ENCODE data around the gene U2SURP.
"Not testable (repeated sequence)": the region's sequence is repeated elsewhere in the genome, so short reads cannot be mapped to it uniquely, and the experiment has no call there.

U2SURP gene

GRCh38 chr3:143014921-143015320 is 13.6 kb downstream of the U2SURP start:
- no peak for DNase-seq

DNA sequence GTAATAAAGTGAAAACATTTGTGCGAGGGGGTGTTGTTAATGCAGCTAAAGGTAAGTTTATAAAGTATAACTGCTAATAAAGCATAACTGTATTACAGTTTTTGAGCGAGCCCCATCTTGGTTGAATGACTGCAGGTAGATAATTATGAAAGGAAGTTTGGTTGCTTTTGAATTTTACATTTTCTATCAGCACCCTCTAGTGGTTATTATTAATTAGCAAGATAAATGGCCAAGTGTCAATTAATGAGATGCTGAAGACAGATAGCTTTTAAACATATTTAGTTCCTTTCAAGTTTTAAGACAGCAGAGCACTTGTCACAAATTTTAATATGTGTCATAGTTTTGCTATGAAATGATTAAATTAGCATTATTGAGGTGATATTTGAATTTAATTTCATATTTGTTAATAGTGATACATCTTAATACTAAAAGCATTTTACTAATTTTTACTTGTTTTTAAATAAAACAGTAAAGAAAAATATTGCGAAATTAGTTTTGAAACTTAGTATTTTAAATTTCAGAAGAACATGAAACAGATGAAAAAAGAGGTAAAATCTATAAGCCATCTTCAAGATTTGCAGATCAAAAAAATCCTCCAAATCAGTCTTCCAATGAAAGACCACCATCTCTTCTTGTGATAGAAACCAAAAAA is 15.1 kb downstream of the U2SURP start:
- DNase-seq: no peak

DNA sequence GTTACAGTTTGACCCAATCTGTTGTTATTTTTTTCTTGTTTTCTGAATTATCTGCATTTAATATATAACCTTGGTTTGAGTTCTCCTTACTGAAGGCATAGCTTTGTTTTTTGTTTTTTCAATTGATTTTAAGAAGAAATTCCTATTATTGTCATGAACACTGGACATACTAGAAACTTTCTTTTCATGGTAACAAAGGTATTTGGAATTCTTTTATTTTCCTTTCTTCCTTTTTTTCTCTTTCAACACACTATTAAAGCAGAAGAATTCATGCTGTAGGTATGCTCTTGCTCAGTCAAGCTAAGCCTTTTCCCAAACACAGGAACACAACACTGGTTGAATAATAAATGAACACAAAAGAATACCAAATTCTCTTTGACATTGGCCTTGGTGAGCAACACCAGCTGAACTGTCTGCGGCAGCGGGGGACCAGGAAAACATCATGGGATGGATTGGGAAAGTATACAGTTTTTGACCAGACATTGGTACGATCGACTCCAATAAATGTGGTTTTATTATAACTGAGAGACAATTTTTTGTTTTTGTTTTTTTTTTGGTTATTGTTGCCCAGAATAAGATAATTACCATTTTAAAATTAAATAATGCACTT is 23.1 kb downstream of the U2SURP start:
- DNase-seq: no peak

DNA sequence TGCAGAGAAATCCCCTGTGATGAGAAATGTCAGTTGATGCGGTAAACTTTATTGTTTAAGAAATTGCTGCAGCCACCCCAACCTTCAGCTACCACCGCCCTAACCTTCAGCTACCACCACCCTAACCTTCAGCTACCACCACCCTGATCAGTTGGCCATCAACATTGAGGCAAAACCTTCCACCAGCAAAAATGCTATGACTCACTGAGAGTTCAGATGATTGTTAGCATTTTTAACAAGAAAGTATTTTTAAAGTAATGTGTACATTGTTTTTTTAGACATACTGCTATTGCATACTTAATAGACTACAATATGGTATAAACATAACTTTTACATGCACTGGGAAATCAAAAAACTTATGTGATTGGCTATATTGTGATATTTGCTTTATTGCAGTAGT is 30.0 kb downstream of the U2SURP start:
- DNase-seq: no peak

DNA sequence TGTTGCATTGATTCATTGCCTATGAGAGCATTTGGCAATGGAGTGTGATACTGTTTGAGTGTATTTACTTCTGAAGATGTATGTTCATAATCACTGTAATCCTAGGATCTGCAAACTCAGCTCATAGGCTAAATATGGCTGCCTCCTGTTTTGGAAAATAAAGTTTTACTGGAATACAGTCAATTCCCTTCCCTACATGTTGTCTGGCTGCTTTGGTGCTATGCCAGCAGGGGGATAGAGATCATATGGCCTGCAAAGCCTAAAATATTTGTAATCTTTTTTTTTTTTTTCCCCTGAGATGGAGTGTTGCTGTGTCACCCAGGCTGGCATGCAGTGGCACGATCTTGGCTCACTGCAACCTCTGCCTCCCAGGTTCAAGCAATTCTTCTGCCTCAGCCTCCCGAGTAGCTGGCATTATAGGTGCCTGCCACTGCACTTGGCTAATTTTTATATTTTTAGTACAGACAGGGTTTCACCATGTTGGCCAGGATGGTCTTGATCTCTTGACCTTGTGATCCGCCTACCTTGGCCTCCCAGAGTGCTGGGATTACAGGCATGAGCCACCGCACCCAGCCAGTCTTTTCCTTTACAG is 30.5 kb downstream of the U2SURP start:
- DNase-seq: not testable (repeated sequence)

DNA sequence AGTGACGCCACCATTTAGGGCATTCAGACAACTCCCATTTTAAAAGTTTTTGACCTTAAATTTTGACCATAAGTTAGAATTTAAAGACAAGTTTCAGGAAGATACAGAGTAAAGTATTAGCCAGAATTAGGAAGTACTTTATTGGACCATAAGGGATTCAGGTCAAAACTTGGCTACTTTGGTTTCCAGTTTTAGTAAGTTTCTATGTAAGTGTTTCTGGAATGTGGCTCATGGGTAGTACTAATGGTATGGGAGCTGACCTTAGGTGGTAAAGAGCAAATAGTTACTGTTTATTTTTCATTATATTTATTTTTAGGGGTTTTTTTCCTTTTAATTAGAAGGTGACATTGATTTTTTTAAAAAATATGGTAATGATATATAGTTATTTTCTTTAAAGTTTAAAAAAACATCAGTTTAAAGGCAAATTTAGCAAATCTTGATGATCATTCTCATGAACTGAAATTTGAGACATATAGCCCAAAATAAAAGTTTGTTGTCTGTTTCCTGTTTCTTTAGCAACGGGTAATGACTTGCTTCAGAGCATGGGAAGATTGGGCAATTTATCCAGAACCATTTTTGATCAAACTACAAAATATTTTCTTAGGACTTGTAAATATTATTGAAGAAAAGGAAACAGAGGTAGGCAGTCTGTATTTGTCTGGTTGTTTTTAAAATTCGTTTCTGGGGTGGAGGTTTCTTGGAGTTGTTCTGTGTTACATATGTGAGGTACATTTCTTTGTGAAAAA is 34.3 kb downstream of the U2SURP start:
- no peak for DNase-seq

GRCh38 chr3:143036557-143036956 is 35.2 kb downstream of the U2SURP start:
- no peak for DNase-seq

GRCh38 chr3:143037867-143038266 is 36.5 kb downstream of the U2SURP start:
- DNase-seq: no peak

- no peak for DNase-seq
Measured at GRCh38 chr3:143040261-143040879, 39.0 kb downstream of the U2SURP start.

DNA sequence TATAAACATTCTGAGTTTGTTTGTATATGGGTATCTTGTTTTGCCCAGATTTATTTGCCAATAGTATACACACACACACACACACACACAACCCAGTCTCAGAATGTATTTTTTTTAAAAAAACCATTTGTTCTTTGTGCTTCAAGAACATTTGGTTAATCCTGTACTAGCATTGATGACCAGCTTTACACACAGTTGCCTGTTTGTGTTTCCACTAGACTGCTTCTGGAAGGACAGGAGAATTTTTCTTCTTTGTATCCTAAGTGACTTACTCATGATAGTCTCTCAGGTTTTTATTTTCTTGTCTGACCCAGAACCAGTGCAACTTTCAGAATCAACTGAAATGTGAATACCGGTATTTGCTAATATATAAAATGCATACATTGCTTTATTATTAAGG is 40.5 kb downstream of the U2SURP start:
- no peak for DNase-seq

DNA sequence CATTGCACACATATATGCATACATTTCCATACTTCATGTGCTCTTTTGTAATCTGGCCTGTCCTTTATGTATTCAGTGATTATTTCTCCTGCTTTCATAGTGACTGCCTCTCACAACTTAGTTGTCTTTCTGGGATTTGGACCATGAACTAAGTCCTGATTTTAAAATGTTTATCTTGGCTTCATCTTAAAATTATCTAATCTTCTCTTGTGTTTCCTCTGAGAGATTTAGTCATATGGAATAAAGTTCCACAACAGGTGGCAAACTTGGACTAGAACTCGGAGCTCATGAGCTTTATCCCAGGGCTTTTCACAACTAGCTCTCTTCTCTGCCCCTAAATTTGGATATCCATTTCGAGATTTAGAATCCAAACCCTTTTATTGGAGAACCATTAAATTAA is 44.3 kb downstream of the U2SURP start:
- DNase-seq: no peak

DNA sequence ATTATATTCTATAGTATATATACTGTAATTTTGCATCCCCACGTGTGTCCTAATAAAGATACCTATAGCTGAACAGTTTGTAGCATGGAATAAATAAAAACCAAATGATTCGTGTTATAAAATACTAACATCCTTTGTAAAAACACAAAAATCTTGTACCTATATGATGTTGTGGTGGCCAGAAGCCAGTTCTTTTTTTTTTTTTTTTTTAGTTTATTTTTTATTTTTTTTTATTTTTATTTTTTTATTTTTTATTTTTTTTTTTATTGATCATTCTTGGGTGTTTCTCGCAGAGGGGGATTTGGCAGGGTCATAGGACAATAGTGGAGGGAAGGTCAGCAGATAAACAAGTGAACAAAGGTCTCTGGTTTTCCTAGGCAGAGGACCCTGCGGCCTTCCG is 44.7 kb downstream of the U2SURP start:
- not testable (repeated sequence) for DNase-seq

- no peak for DNase-seq
Measured at GRCh38 chr3:143054011-143054410, 52.6 kb downstream of the U2SURP start.

GRCh38 chr3:143056372-143056771 is 55.0 kb downstream of the U2SURP start:
- DNase-seq: no peak

DNA sequence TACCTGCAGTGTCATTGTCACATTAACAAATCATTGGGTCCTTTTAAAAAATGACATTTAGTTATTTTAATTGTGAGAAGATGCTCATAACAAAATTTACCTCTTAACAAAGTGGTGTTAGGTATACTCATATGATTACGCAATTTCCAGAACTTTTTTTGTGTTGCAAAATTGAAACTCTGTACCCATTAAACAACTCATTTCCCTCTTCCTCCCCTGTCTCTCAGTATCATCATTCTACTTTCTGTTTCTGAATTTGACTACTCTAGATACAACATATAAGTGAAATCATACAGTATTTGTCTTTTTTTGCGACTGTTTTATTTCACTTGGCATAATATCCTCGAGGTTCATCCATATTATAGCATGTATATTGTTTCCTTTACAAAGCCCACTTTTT is 59.5 kb downstream of the U2SURP start:
- no peak for DNase-seq

- DNase-seq: no peak
Measured at GRCh38 chr3:143063018-143063417, 61.6 kb downstream of the U2SURP start.

- no peak for DNase-seq
Measured at GRCh38 chr3:143064777-143065176, 63.4 kb downstream of the U2SURP start.

DNA sequence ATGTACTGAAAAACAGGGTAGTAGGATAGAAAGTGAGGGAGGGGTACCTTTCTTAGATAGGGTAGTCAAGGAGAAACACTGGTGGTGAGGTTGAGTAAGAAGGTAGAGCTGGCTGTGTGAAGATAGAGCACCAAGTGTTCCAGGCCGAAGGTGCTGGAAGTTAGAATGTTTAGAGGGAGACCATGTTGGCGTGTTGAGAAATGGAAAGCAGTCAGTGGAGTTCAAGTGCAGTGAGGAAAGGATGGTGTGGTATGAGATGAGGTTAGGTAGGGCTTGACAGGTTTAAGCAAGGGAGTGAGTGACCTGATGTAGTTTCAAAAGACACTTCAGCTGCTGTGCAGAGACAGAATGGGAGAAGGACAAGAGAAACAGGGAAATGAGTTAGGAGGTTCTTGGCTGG is 64.0 kb downstream of the U2SURP start:
- DNase-seq: no peak

- DNase-seq: no peak
Measured at GRCh38 chr3:143066033-143066432, 64.7 kb downstream of the U2SURP start.

DNA sequence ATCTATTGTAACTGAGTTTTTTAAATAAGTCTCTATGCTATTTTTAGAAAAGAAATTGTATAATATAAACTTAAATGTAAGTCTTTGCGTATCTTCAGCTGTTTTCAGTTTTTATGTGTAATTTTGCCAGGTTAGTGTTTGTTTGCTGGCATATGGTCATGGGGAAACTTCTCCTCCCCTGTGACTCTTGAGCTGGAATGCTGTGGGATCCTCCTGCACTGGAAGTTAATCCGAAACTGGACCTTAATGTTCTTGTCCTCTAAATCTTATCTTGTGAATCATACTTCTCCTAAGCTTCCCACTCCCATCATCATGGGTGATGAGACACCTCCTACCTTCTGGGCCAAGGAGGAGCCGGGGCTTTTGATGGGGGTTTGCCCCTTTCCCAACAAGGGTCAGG is 65.8 kb downstream of the U2SURP start:
- no peak for DNase-seq

DNA sequence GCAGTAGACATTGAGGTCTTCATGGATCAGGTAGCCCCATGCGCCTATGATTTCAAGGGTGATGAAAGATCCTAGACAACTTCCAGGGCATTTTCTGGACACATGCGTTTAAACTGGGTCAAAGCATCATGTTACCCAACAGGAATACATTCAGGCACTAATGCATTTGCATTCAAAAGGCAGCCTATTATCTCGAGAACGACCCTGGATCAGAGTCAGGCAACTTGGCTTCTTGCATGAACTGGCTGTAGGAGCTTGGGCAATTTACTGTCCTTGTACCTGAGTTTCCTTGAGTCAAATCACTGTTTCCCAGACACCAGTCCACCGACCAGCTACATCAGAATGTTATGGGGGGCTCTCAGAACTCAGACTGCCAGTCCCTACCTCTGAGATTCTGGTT is 66.7 kb downstream of the U2SURP start:
- no peak for DNase-seq

DNA sequence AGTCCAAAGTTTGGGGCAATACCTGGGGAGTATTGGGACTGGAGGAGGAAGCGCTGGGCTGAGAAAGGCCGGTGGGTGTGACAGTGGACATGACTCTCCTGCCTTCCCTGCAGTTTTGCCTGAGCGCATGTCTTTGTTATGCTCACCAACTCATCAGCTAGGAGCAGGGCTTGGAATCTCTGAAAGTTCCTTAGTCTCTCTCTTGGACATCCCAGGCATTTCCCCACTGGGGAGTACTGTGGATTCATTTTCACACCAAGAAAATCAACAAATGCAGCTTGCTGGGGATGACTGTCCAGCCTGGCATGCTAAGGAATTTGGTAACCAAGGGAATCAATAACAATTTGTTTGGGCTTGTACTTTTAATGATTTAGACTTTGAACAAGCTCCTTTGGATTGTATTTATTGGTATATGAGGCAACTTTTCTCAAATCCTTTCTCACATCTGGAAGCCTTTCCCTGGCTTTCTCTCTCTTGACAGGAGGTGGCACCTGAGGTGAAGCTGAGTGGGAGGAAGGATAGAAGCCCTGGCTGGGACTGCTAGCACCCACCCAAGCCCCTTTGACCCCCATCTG is 69.7 kb downstream of the U2SURP start:
- no peak for DNase-seq

GRCh38 chr3:143071776-143072175 is 70.4 kb downstream of the U2SURP start:
- DNase-seq: no peak

Measured in effector CD8-positive, alpha-beta T cell (primary cell).